Endothelial cell of umbilical vein (primary cell): Measurements from ENCODE around the gene TCP11. TPM values are rescaled to one million over a fixed set of nuclear protein-coding genes. Genes with fewer than 3 reads are reported as not detected.

Source experiments
- BruUV-seq: library from RNA; stranded (reverse); fragments of 400-500 nt; replicated peaks from 2 replicates; lab custom pipeline; 2021; lab: Mats Ljungman, UMichigan
- CTCF ChIA-PET: fragments of 300-600, 350-600 bp; sonication (Branson Sonifier 250); formaldehyde crosslinking; loops from one replicate; lab custom pipeline; 2021; ENCODE audit warnings: antibody characterized with exemption, inconsistent platforms; lab: Charles Lee
- POLR2A ChIA-PET: fragments of 300-600, 350-600 bp; sonication (Branson Sonifier 250); formaldehyde crosslinking; loops from one replicate; lab custom pipeline; 2021; ENCODE audit warnings: antibody characterized with exemption, inconsistent platforms; lab: Charles Lee
- DNase-seq: peaks from one replicate; pipeline ENCODE4 v3.0.0-alpha.2; 2011; ENCODE audit warnings: low read depth, low spot score
- FAIRE-seq: peaks from 2 replicates; lab custom pipeline; 2011; peaks lifted over from hg19 to GRCh38; lab: Jason Lieb, UNC
- H2AFZ ChIP-seq: 2 replicates; pipeline ENCODE4 v1.6.0; 2012; ENCODE audit warnings: low read depth, low read length, control low read depth, inconsistent platforms
- H3K27ac ChIP-seq: 2 replicates; pipeline ENCODE4 v1.5.1; 2011; ENCODE audit warnings: low read depth, mild to moderate bottlenecking, control low read depth, low read length, moderate library complexity; ENCODE audit not compliant: insufficient read depth
- H3K27me3 ChIP-seq, 2 experiments: 2 replicates each; pipeline versions ENCODE4 v1.6.0 to v1.6.1; 2011; ENCODE audit warnings: low read length in 2 of 2, mixed read lengths in 1 of 2; ENCODE audit not compliant: control insufficient read depth in 2 of 2, insufficient read depth in 2 of 2
- H3K36me3 ChIP-seq, 2 experiments: 2 replicates in 1 of 2; 3 replicates in 1 of 2; pipeline ENCODE4 v1.5.1; 2011; ENCODE audit warnings: low read length in 2 of 2, mild to moderate bottlenecking in 1 of 2, moderate library complexity in 1 of 2; ENCODE audit not compliant: control insufficient read depth in 2 of 2, insufficient read depth in 2 of 2; ENCODE audit errors: extremely low read depth in 1 of 2
- H3K4me1 ChIP-seq: 3 replicates; pipeline ENCODE4 v1.5.1; 2011; ENCODE audit warnings: mild to moderate bottlenecking, low read length; ENCODE audit not compliant: control insufficient read depth, insufficient read depth; ENCODE audit errors: extremely low read depth
- H3K4me2 ChIP-seq: 2 replicates; pipeline ENCODE4 v1.6.1; 2011; ENCODE audit warnings: low read length, control low read depth, mixed read lengths; ENCODE audit not compliant: insufficient read depth
- H3K4me3 ChIP-seq, 3 experiments: fragments of 200-600 bp in 1 of 3; sonication (generic), shearing (Covaris generic) in 1 of 3; replicated peaks in 1 of 3; 2 replicates each; pipeline ENCODE4 v1.5.1; 2011 to 2016; ENCODE audit warnings: control low read depth in 3 of 3, low read length in 3 of 3, mild to moderate bottlenecking in 2 of 3, inconsistent platforms in 1 of 3, low read depth in 1 of 3, moderate library complexity in 1 of 3; ENCODE audit not compliant: insufficient read depth in 1 of 3
- H3K79me2 ChIP-seq: 2 replicates; pipeline ENCODE4 v1.6.0; 2012; ENCODE audit warnings: low read length, inconsistent platforms; ENCODE audit not compliant: control insufficient read depth, insufficient read depth
- H3K9ac ChIP-seq: replicated peaks from 2 replicates; pipeline ENCODE3; 2011; ENCODE audit warnings: low read length, control low read depth; ENCODE audit not compliant: insufficient read depth; ENCODE audit errors: extremely low read depth
- H3K9me1 ChIP-seq: replicated peaks from 3 replicates; pipeline ENCODE4 v1.6.0; 2011; ENCODE audit warnings: mild to moderate bottlenecking, low read length; ENCODE audit not compliant: control insufficient read depth, insufficient read depth; ENCODE audit errors: extremely low read depth
- H3K9me3 ChIP-seq: replicated peaks from 2 replicates; pipeline ENCODE4 v1.5.1; 2012; ENCODE audit warnings: low read length, inconsistent platforms; ENCODE audit not compliant: control insufficient read depth, insufficient read depth
- H4K20me1 ChIP-seq: replicated peaks from 2 replicates; pipeline ENCODE3; 2011; ENCODE audit warnings: mild to moderate bottlenecking, low read length; ENCODE audit not compliant: control insufficient read depth, insufficient read depth; ENCODE audit errors: extremely low read depth
- CTCF ChIP-seq, 2 donors: IDR thresholded peaks; 1 replicate in 1 of 2; 2 replicates in 1 of 2; pipeline ENCODE4 v1.5.1; 2011; ENCODE audit warnings: low read length in 2 of 2, mild to moderate bottlenecking in 2 of 2, moderate library complexity in 2 of 2, control low read depth in 1 of 2, inconsistent platforms in 1 of 2, low read depth in 1 of 2; ENCODE audit not compliant: insufficient read depth in 1 of 2; ENCODE audit errors: extremely low read depth in 1 of 2
- GATA2 ChIP-seq: IDR thresholded peaks from 2 replicates; pipeline ENCODE4 v1.7.0; 2011; ENCODE audit warnings: low read depth, mild to moderate bottlenecking, moderate library complexity, mixed read lengths, low read length; ENCODE audit not compliant: insufficient read length, insufficient read depth
- JUN ChIP-seq: IDR thresholded peaks from 2 replicates; pipeline ENCODE4 v1.6.1; 2011; ENCODE audit warnings: borderline replicate concordance, low read depth; ENCODE audit not compliant: insufficient read length, insufficient read depth
- MAX ChIP-seq: IDR thresholded peaks from 2 replicates; pipeline ENCODE4 v1.6.1; 2011; ENCODE audit not compliant: insufficient read depth, insufficient read length
- MYC ChIP-seq: IDR thresholded peaks from one replicate; pipeline ENCODE4 v1.6.1; 2011; ENCODE audit warnings: mild to moderate bottlenecking, low read depth, low read length
- POLR2A ChIP-seq: IDR thresholded peaks from 2 replicates; pipeline ENCODE4 v1.6.1; 2012; ENCODE audit warnings: low read depth, mild to moderate bottlenecking, control low read depth, low read length
- POLR2AphosphoS5 ChIP-seq: IDR thresholded peaks from 2 replicates; pipeline ENCODE4 v1.6.1; 2012; ENCODE audit warnings: low read depth, mild to moderate bottlenecking, control low read depth, low read length, moderate library complexity; ENCODE audit not compliant: insufficient read depth
- dilution Hi-C: fragments of 300-500 bp; cut with MboI; formaldehyde crosslinking; loops from one replicate; pipeline ENCODE4 v1.15.0; 2019; ENCODE audit warnings: low sequenced_read_pairs; ENCODE audit not compliant: extremely low pct_ligation_motif_present
- intact Hi-C: fragments of 100-400 bp; cut with micrococcal nuclease; formaldehyde crosslinking; loops from one replicate; pipeline ENCODE4 v1.10.0; 2022
- polyA plus RNA-seq, 4 experiments: library from polyadenylated mRNA; depleted of rRNA in 3 of 4; stranded (reverse) in 3 of 4; unstranded in 1 of 4; fragments of >200 nt; gene quantifications; 2 replicates each; pipeline versions ENCODE4 v1.2.1 to v1.2.3, GENCODE V29; 2011 to 2012; ENCODE audit warnings: missing spikeins in 1 of 4
- total RNA-seq: library from RNA; stranded (reverse); gene quantifications from 2 replicates; pipeline ENCODE4 v1.2.3, GENCODE V29; 2021

The TCP11 gene
- total and polyA plus RNA-seq, 2 donors (not counting 3 experiments of a cell fraction or from before 2014, with no cell fraction given) = 0.18 TPM; not detected in 1

- H3K36me3 ChIP-seq = no peaks in the 10 kb centered on the region
- POLR2A ChIA-PET = no interaction called here
- no peak overlapping the region for H3K9ac ChIP-seq
- no peaks in the 10 kb centered on the region for H3K79me2 ChIP-seq
- H3K9me3 ChIP-seq = no peaks in the 10 kb centered on the region
- DNase-seq (no peak), FAIRE-seq (no peak)
- intact Hi-C loops (no loop called here), dilution Hi-C loops (no loop called here)
- CTCF ChIA-PET = no interaction called here
- H3K4me2 ChIP-seq = no peak overlapping the region
- TF ChIP-seq JUN (no peak), POLR2AphosphoS5 (no peak), POLR2A (no peak), GATA2 (no peak), MAX (no peak), MYC (no peak), CTCF (IDR thresholded peaks at IDR 0.05; ENCODE audit: extremely low read depth in 1 of 2, insufficient read depth in 1 of 2, low read depth in 1 of 2, low read length in 2 of 2) (no peak)
- no TSS peak for BruUV-seq
- H4K20me1 ChIP-seq = no peaks in the 10 kb centered on the region
- no peak overlapping the region for H2AFZ ChIP-seq
- no peaks in the 10 kb centered on the region for H3K9me1 ChIP-seq
- peaks cover 11% of the 10 kb centered on the region for H3K4me1 ChIP-seq
- H3K27me3 ChIP-seq = no peaks in the 10 kb centered on the region
- H3K4me3 ChIP-seq = no peak overlapping the region
- H3K27ac ChIP-seq = no peak overlapping the region
Measured at GRCh38 chr6:35152067-35152707, 11.0 kb upstream of the TCP11 start.
